Subcutaneous adipose tissue (tissue), 4 donors: ENCODE data around the gene GJB2. TPM values are rescaled to one million over a fixed set of nuclear protein-coding genes. Genes with fewer than 3 reads are reported as not detected.

Source experiments
- CTCF ChIP-seq: fragments of 450-650 bp; IDR thresholded peaks from one replicate; pipeline ENCODE4 v1.5.1; 2016; ENCODE audit warnings: low read depth, mild to moderate bottlenecking, control low read depth, antibody characterized with exemption, moderate library complexity
- total RNA-seq, 4 donors: library from RNA; depleted of rRNA; stranded (reverse); fragments of >200 nt; gene quantifications; one replicate each; pipeline ENCODE4 v1.1.0, GENCODE V29; 2016

Gene GJB2
- total RNA-seq, 4 donors from 2014 or later, result not detected

- no peak for TF ChIP-seq CTCF
Measured at GRCh38 chr13:20161275-20161950, 31.3 kb downstream of the GJB2 start.

GRCh38 chr13:20160306-20161274 lies 32.1 kb downstream of the GJB2 start, which contains the start of gene GJA3:
TSS of gene GJA3 (minus strand) at chr13:20161052. CDS start at chr13:20143288, 17,764 bp downstream.
- TF ChIP-seq CTCF, result no peak

GRCh38 chr13:20159646-20160305 lies 33.0 kb downstream of the GJB2 start:
- TF ChIP-seq CTCF, result no peak

- no peak for TF ChIP-seq CTCF
Measured at GRCh38 chr13:20157151-20157796, 35.5 kb downstream of the GJB2 start.

- no peak for TF ChIP-seq CTCF
Measured at GRCh38 chr13:20156702-20157101, 36.0 kb downstream of the GJB2 start.

GRCh38 chr13:20151612-20152011 lies 41.1 kb downstream of the GJB2 start:
- TF ChIP-seq CTCF, result no peak
